Right lobe of liver (tissue), 4 donors: ENCODE measurements around the gene KCTD19.

ENCODE experiments used
- CTCF ChIP-seq, 4 donors: fragments of 200-600 bp in 3 of 4; fragments of 450-650 bp in 1 of 4; IDR thresholded peaks; one replicate each; pipeline versions ENCODE4 v1.5.1 to v1.8.0; 2016 to 2022; ENCODE audit warnings: antibody characterized with exemption in 4 of 4, mild to moderate bottlenecking in 2 of 4
- POLR2A ChIP-seq: fragments of 450-650 bp; IDR thresholded peaks from one replicate; pipeline ENCODE4 v1.6.1; 2017; ENCODE audit warnings: antibody characterized with exemption, mild to moderate bottlenecking
- donor health status: DM: no; HTN: no; CAD: no.
- donor health status: DM: no; HTN: no; CAD: no.
- donor health status: DM: no; HTN: yes; CAD: no.

- no peak for TF ChIP-seq CTCF (IDR thresholded peaks at IDR 0.05)
- TF ChIP-seq POLR2A: no peak
Measured at GRCh38 chr16:67271446-67271845, 55.1 kb downstream of the KCTD19 start.
